Measurements from ENCODE around the gene EPAS1. TPM values are rescaled to one million over a fixed set of nuclear protein-coding genes. Genes with fewer than 3 reads are reported as not detected.

The EPAS1 gene
- total RNA-seq, 1 donor from 2014 or later, result 19.4 TPM

GRCh38 chr2:46352621-46353020 lies 55.4 kb downstream of the EPAS1 start:
- Mint-ChIP-seq H3K9me3 (peaks cover 10% of the 10 kb centered on the region), H3K4me1 (peaks cover 66% of the 10 kb centered on the region), H3K36me3 (ENCODE audit: low read depth) (peaks cover 24% of the 10 kb centered on the region), H3K27ac (peak overlapping the region; percentile 94), H3K4me3 (peak overlapping the region; percentile 78), H3K27me3 (no peaks in the 10 kb centered on the region)
- intact Hi-C loops (cut with micrococcal nuclease), result loop anchor here (1.0 to 5.0 kb wide), 3 partner anchors 11 to 115 kb away; partner anchors contain the start of gene EPAS1
- no peak for DNase-seq

GRCh38 chr2:46353509-46353908 lies 56.3 kb downstream of the EPAS1 start:
- Mint-ChIP-seq H3K27ac (peak overlapping the region; percentile 23), H3K9me3 (peaks cover 15% of the 10 kb centered on the region), H3K4me1 (peaks cover 60% of the 10 kb centered on the region), H3K4me3 (no peak overlapping the region), H3K36me3 (ENCODE audit: low read depth) (peaks cover 24% of the 10 kb centered on the region), H3K27me3 (no peaks in the 10 kb centered on the region)
- no peak for DNase-seq
- intact Hi-C loops (cut with micrococcal nuclease), result loop anchor here (5.0 kb wide), 2 partner anchors 56 to 116 kb away; partner anchors contain the start of gene EPAS1

GRCh38 chr2:46355756-46356155 lies 58.5 kb downstream of the EPAS1 start:
- H3K4me1 Mint-ChIP-seq, result peaks cover 42% of the 10 kb centered on the region
- no peak overlapping the region for H3K27ac Mint-ChIP-seq
- DNase-seq, result no peak
- no peaks in the 10 kb centered on the region for H3K27me3 Mint-ChIP-seq
- intact Hi-C loops (cut with micrococcal nuclease), result no loop called here
- H3K4me3 Mint-ChIP-seq, result no peak overlapping the region
- peaks cover 15% of the 10 kb centered on the region for H3K9me3 Mint-ChIP-seq
- H3K36me3 Mint-ChIP-seq (ENCODE audit: low read depth), result peaks cover 26% of the 10 kb centered on the region

- H3K9me3 Mint-ChIP-seq, result peaks cover 15% of the 10 kb centered on the region
- H3K27ac Mint-ChIP-seq, result no peak overlapping the region
- no peak overlapping the region for H3K4me3 Mint-ChIP-seq
- H3K36me3 Mint-ChIP-seq (ENCODE audit: low read depth), result peaks cover 31% of the 10 kb centered on the region
- intact Hi-C loops (cut with micrococcal nuclease), result no loop called here
- H3K27me3 Mint-ChIP-seq, result no peaks in the 10 kb centered on the region
- peaks cover 34% of the 10 kb centered on the region for H3K4me1 Mint-ChIP-seq
- DNase-seq, result no peak
Observed at GRCh38 chr2:46356991-46357390, 59.8 kb downstream of the EPAS1 start.

- no peak overlapping the region for H3K4me3 Mint-ChIP-seq
- H3K4me1 Mint-ChIP-seq, result peaks cover 39% of the 10 kb centered on the region
- no peak for DNase-seq
- H3K36me3 Mint-ChIP-seq (ENCODE audit: low read depth), result peaks cover 31% of the 10 kb centered on the region
- H3K27me3 Mint-ChIP-seq, result no peaks in the 10 kb centered on the region
- intact Hi-C loops (cut with micrococcal nuclease), result no loop called here
- H3K27ac Mint-ChIP-seq, result no peak overlapping the region
- H3K9me3 Mint-ChIP-seq, result peaks cover 15% of the 10 kb centered on the region
Observed at GRCh38 chr2:46358713-46359112, 61.5 kb downstream of the EPAS1 start.

GRCh38 chr2:46360303-46360702 lies 63.1 kb downstream of the EPAS1 start:
- DNase-seq, result no peak
- Mint-ChIP-seq H3K4me3 (no peak overlapping the region), H3K36me3 (ENCODE audit: low read depth) (peaks cover 31% of the 10 kb centered on the region), H3K4me1 (peaks cover 41% of the 10 kb centered on the region), H3K9me3 (peaks cover 15% of the 10 kb centered on the region), H3K27me3 (no peaks in the 10 kb centered on the region), H3K27ac (no peak overlapping the region)
- intact Hi-C loops (cut with micrococcal nuclease), result loop anchor here (5.0 kb wide), 1 partner anchor 33 kb away; no protein-coding TSS in a partner anchor

- Mint-ChIP-seq H3K9me3 (peaks cover 9% of the 10 kb centered on the region), H3K27me3 (peaks cover 2% of the 10 kb centered on the region), H3K27ac (peak overlapping the region; percentile 51), H3K36me3 (ENCODE audit: low read depth) (peaks cover 23% of the 10 kb centered on the region), H3K4me3 (no peak overlapping the region), H3K4me1 (peaks cover 36% of the 10 kb centered on the region)
- intact Hi-C loops (cut with micrococcal nuclease), result loop anchor here (2.0 to 5.0 kb wide), 2 partner anchors 35 to 63 kb away; no protein-coding TSS in a partner anchor
- DNase-seq, result no peak
Observed at GRCh38 chr2:46361920-46362666, 64.9 kb downstream of the EPAS1 start.

- H3K27me3 Mint-ChIP-seq, result peaks cover 2% of the 10 kb centered on the region
- intact Hi-C loops (cut with micrococcal nuclease), result loop anchor here (1.0 to 5.0 kb wide), 3 partner anchors 10 to 64 kb away; no protein-coding TSS in a partner anchor
- H3K4me3 Mint-ChIP-seq, result no peak overlapping the region
- peaks cover 33% of the 10 kb centered on the region for H3K4me1 Mint-ChIP-seq
- no peak for DNase-seq
- H3K27ac Mint-ChIP-seq, result peak overlapping the region; percentile 51
- H3K36me3 Mint-ChIP-seq (ENCODE audit: low read depth), result peaks cover 18% of the 10 kb centered on the region
- peaks cover 5% of the 10 kb centered on the region for H3K9me3 Mint-ChIP-seq
Observed at GRCh38 chr2:46362667-46363012, 65.4 kb downstream of the EPAS1 start.

- Mint-ChIP-seq H3K36me3 (ENCODE audit: low read depth) (peaks cover 14% of the 10 kb centered on the region), H3K27ac (peak overlapping the region; percentile 7), H3K9me3 (no peaks in the 10 kb centered on the region), H3K4me1 (peaks cover 35% of the 10 kb centered on the region), H3K4me3 (no peak overlapping the region), H3K27me3 (peaks cover 6% of the 10 kb centered on the region)
- peak; percentile 74 for DNase-seq
- intact Hi-C loops (cut with micrococcal nuclease), result loop anchor here (1.0 to 5.0 kb wide), 5 partner anchors 11 to 371 kb away; no protein-coding TSS in a partner anchor
Observed at GRCh38 chr2:46363535-46364170, 66.4 kb downstream of the EPAS1 start.

- peaks cover 6% of the 10 kb centered on the region for H3K27me3 Mint-ChIP-seq
- DNase-seq, result peak; percentile 83
- H3K9me3 Mint-ChIP-seq, result no peaks in the 10 kb centered on the region
- no peak overlapping the region for H3K27ac Mint-ChIP-seq
- peaks cover 36% of the 10 kb centered on the region for H3K4me1 Mint-ChIP-seq
- H3K4me3 Mint-ChIP-seq, result no peak overlapping the region
- peaks cover 11% of the 10 kb centered on the region for H3K36me3 Mint-ChIP-seq (ENCODE audit: low read depth)
- intact Hi-C loops (cut with micrococcal nuclease), result loop anchor here (1.0 to 5.0 kb wide), 5 partner anchors 38 to 372 kb away; no protein-coding TSS in a partner anchor
Observed at GRCh38 chr2:46364797-46365457, 67.7 kb downstream of the EPAS1 start.

GRCh38 chr2:46365913-46366667 lies 68.9 kb downstream of the EPAS1 start:
- H3K4me3 Mint-ChIP-seq, result no peak overlapping the region
- H3K36me3 Mint-ChIP-seq (ENCODE audit: low read depth), result peaks cover 14% of the 10 kb centered on the region
- H3K4me1 Mint-ChIP-seq, result peaks cover 36% of the 10 kb centered on the region
- H3K27ac Mint-ChIP-seq, result no peak overlapping the region
- no peak for DNase-seq
- intact Hi-C loops (cut with micrococcal nuclease), result loop anchor here (1.0 to 2.0 kb wide), 4 partner anchors 179 to 373 kb away; no protein-coding TSS in a partner anchor
- H3K9me3 Mint-ChIP-seq, result no peaks in the 10 kb centered on the region
- H3K27me3 Mint-ChIP-seq, result peaks cover 6% of the 10 kb centered on the region

GRCh38 chr2:46366668-46367052 lies 69.5 kb downstream of the EPAS1 start:
- intact Hi-C loops (cut with micrococcal nuclease), result no loop called here
- Mint-ChIP-seq H3K4me1 (peaks cover 34% of the 10 kb centered on the region), H3K27me3 (peaks cover 6% of the 10 kb centered on the region), H3K9me3 (no peaks in the 10 kb centered on the region), H3K27ac (no peak overlapping the region), H3K4me3 (no peak overlapping the region), H3K36me3 (ENCODE audit: low read depth) (peaks cover 8% of the 10 kb centered on the region)
- no peak for DNase-seq

GRCh38 chr2:46367286-46367685 lies 70.1 kb downstream of the EPAS1 start:
- peaks cover 6% of the 10 kb centered on the region for H3K27me3 Mint-ChIP-seq
- DNase-seq, result no peak
- H3K9me3 Mint-ChIP-seq, result no peaks in the 10 kb centered on the region
- H3K36me3 Mint-ChIP-seq (ENCODE audit: low read depth), result peaks cover 7% of the 10 kb centered on the region
- no peak overlapping the region for H3K27ac Mint-ChIP-seq
- H3K4me3 Mint-ChIP-seq, result no peak overlapping the region
- intact Hi-C loops (cut with micrococcal nuclease), result no loop called here
- H3K4me1 Mint-ChIP-seq, result peaks cover 29% of the 10 kb centered on the region

Data from activated CD4-positive, alpha-beta T cell treated with anti-CD3 and anti-CD28 coated beads, Interleukin-2, amount 10 ng/mL, durations not matched to agents 24 days and 14 days (primary cell).